Measurements from ENCODE around the gene VWF.
"Not testable (repeated sequence)": the region's sequence is repeated elsewhere in the genome, so short reads cannot be mapped to it uniquely, and the experiment has no call there.

VWF gene

GRCh38 chr12:6031001-6031400 lies 93.5 kb downstream of the VWF start:
- H3K9me3 ChIP-seq (ENCODE audit: control insufficient read depth, insufficient read depth, low read depth, low read length): peaks cover 10% of the 10 kb centered on the region
- H3K27me3 ChIP-seq (ENCODE audit: control insufficient read depth, insufficient read depth, low read length): no peaks in the 10 kb centered on the region
- no peaks in the 10 kb centered on the region for H3K36me3 ChIP-seq (ENCODE audit: control insufficient read depth, insufficient read depth, low read length)
- no peak overlapping the region for H3K4me3 ChIP-seq (ENCODE audit: low read depth, low read length)
- H3K9ac ChIP-seq (ENCODE audit: low read length): no peak overlapping the region
- H3K27ac ChIP-seq (ENCODE audit: low read depth, low read length): no peak overlapping the region
- no peaks in the 10 kb centered on the region for H3K4me1 ChIP-seq (ENCODE audit: control insufficient read depth, insufficient read depth, low read length)

GRCh38 chr12:6030081-6030480 lies 94.4 kb downstream of the VWF start:
- H3K4me1 ChIP-seq (ENCODE audit: control insufficient read depth, insufficient read depth, low read length): no peaks in the 10 kb centered on the region
- no peak overlapping the region for H3K4me3 ChIP-seq (ENCODE audit: low read depth, low read length)
- H3K9me3 ChIP-seq (ENCODE audit: control insufficient read depth, insufficient read depth, low read depth, low read length): peaks cover 10% of the 10 kb centered on the region

GRCh38 chr12:6029401-6029800 lies 95.1 kb downstream of the VWF start:
- Histone ChIP-seq H3K9ac (ENCODE audit: low read length) (no peak overlapping the region), H3K36me3 (ENCODE audit: control insufficient read depth, insufficient read depth, low read length) (no peaks in the 10 kb centered on the region), H3K9me3 (ENCODE audit: control insufficient read depth, insufficient read depth, low read depth, low read length) (peaks cover 10% of the 10 kb centered on the region), H3K27me3 (ENCODE audit: control insufficient read depth, insufficient read depth, low read length) (no peaks in the 10 kb centered on the region), H3K4me1 (ENCODE audit: control insufficient read depth, insufficient read depth, low read length) (no peaks in the 10 kb centered on the region), H3K4me3 (ENCODE audit: low read depth, low read length) (no peak overlapping the region), H3K27ac (ENCODE audit: low read depth, low read length) (no peak overlapping the region)

More at GRCh38 chr12:6030081-6030480, 94.4 kb downstream of the VWF start:
- Histone ChIP-seq H3K27me3 (ENCODE audit: control insufficient read depth, insufficient read depth, low read length) (no peaks in the 10 kb centered on the region), H3K36me3 (ENCODE audit: control insufficient read depth, insufficient read depth, low read length) (no peaks in the 10 kb centered on the region), H3K27ac (ENCODE audit: low read depth, low read length) (no peak overlapping the region), H3K9ac (ENCODE audit: low read length) (no peak overlapping the region)

GRCh38 chr12:6026998-6027397 lies 97.5 kb downstream of the VWF start:
- Histone ChIP-seq H3K4me3 (ENCODE audit: low read depth, low read length) (no peak overlapping the region), H3K36me3 (ENCODE audit: control insufficient read depth, insufficient read depth, low read length) (no peaks in the 10 kb centered on the region), H3K9ac (ENCODE audit: low read length) (no peak overlapping the region), H3K27ac (ENCODE audit: low read depth, low read length) (no peak overlapping the region), H3K9me3 (ENCODE audit: control insufficient read depth, insufficient read depth, low read depth, low read length) (peaks cover 10% of the 10 kb centered on the region), H3K27me3 (ENCODE audit: control insufficient read depth, insufficient read depth, low read length) (no peaks in the 10 kb centered on the region), H3K4me1 (ENCODE audit: control insufficient read depth, insufficient read depth, low read length) (no peaks in the 10 kb centered on the region)

- H3K4me1 ChIP-seq (ENCODE audit: control insufficient read depth, insufficient read depth, low read length); H3K4me3 ChIP-seq (ENCODE audit: low read depth, low read length); H3K27ac ChIP-seq (ENCODE audit: low read depth, low read length); H3K9ac ChIP-seq (ENCODE audit: low read length); H3K36me3 ChIP-seq (ENCODE audit: control insufficient read depth, insufficient read depth, low read length); H3K27me3 ChIP-seq (ENCODE audit: control insufficient read depth, insufficient read depth, low read length): not testable (repeated sequence)
- H3K9me3 ChIP-seq (ENCODE audit: control insufficient read depth, insufficient read depth, low read depth, low read length): peaks cover 10% of the 10 kb centered on the region
These were observed 98.7 kb downstream of the VWF start for GRCh38 chr12:6025703-6026298.

- H3K9ac ChIP-seq (ENCODE audit: low read length); H3K27ac ChIP-seq (ENCODE audit: low read depth, low read length); H3K4me1 ChIP-seq (ENCODE audit: control insufficient read depth, insufficient read depth, low read length); H3K4me3 ChIP-seq (ENCODE audit: low read depth, low read length); H3K27me3 ChIP-seq (ENCODE audit: control insufficient read depth, insufficient read depth, low read length); H3K36me3 ChIP-seq (ENCODE audit: control insufficient read depth, insufficient read depth, low read length): not testable (repeated sequence)
- H3K9me3 ChIP-seq (ENCODE audit: control insufficient read depth, insufficient read depth, low read depth, low read length): peaks cover 10% of the 10 kb centered on the region
These were observed 100.4 kb downstream of the VWF start for GRCh38 chr12:6024066-6024465.

- Histone ChIP-seq H3K36me3 (ENCODE audit: control insufficient read depth, insufficient read depth, low read length) (no peaks in the 10 kb centered on the region), H3K9me3 (ENCODE audit: control insufficient read depth, insufficient read depth, low read depth, low read length) (no peaks in the 10 kb centered on the region), H3K27me3 (ENCODE audit: control insufficient read depth, insufficient read depth, low read length) (no peaks in the 10 kb centered on the region), H3K4me3 (ENCODE audit: low read depth, low read length) (no peak overlapping the region), H3K4me1 (ENCODE audit: control insufficient read depth, insufficient read depth, low read length) (no peaks in the 10 kb centered on the region), H3K9ac (ENCODE audit: low read length) (no peak overlapping the region), H3K27ac (ENCODE audit: low read depth, low read length) (no peak overlapping the region)
These were observed 103.5 kb downstream of the VWF start for GRCh38 chr12:6020930-6021329.

- not testable (repeated sequence) for H3K27ac ChIP-seq (ENCODE audit: low read depth, low read length); H3K9ac ChIP-seq (ENCODE audit: low read length); H3K4me3 ChIP-seq (ENCODE audit: low read depth, low read length); H3K4me1 ChIP-seq (ENCODE audit: control insufficient read depth, insufficient read depth, low read length); H3K9me3 ChIP-seq (ENCODE audit: control insufficient read depth, insufficient read depth, low read depth, low read length); H3K27me3 ChIP-seq (ENCODE audit: control insufficient read depth, insufficient read depth, low read length); H3K36me3 ChIP-seq (ENCODE audit: control insufficient read depth, insufficient read depth, low read length)
These were observed 104.0 kb downstream of the VWF start for GRCh38 chr12:6020511-6020910.

GRCh38 chr12:6019256-6019655 lies 105.2 kb downstream of the VWF start:
- H3K4me1 ChIP-seq (ENCODE audit: control insufficient read depth, insufficient read depth, low read length); H3K27ac ChIP-seq (ENCODE audit: low read depth, low read length); H3K9ac ChIP-seq (ENCODE audit: low read length); H3K36me3 ChIP-seq (ENCODE audit: control insufficient read depth, insufficient read depth, low read length); H3K4me3 ChIP-seq (ENCODE audit: low read depth, low read length); H3K27me3 ChIP-seq (ENCODE audit: control insufficient read depth, insufficient read depth, low read length); H3K9me3 ChIP-seq (ENCODE audit: control insufficient read depth, insufficient read depth, low read depth, low read length): not testable (repeated sequence)

- H3K9ac ChIP-seq (ENCODE audit: low read length): no peak overlapping the region
- no peaks in the 10 kb centered on the region for H3K36me3 ChIP-seq (ENCODE audit: control insufficient read depth, insufficient read depth, low read length)
- no peak overlapping the region for H3K4me3 ChIP-seq (ENCODE audit: low read depth, low read length)
- no peaks in the 10 kb centered on the region for H3K4me1 ChIP-seq (ENCODE audit: control insufficient read depth, insufficient read depth, low read length)
- H3K9me3 ChIP-seq (ENCODE audit: control insufficient read depth, insufficient read depth, low read depth, low read length): no peaks in the 10 kb centered on the region
- no peaks in the 10 kb centered on the region for H3K27me3 ChIP-seq (ENCODE audit: control insufficient read depth, insufficient read depth, low read length)
- no peak overlapping the region for H3K27ac ChIP-seq (ENCODE audit: low read depth, low read length)
These were observed 106.2 kb downstream of the VWF start for GRCh38 chr12:6018265-6018664.

- no peaks in the 10 kb centered on the region for H3K27me3 ChIP-seq (ENCODE audit: control insufficient read depth, insufficient read depth, low read length)
- no peak overlapping the region for H3K9ac ChIP-seq (ENCODE audit: low read length)
- H3K27ac ChIP-seq (ENCODE audit: low read depth, low read length): no peak overlapping the region
- H3K4me3 ChIP-seq (ENCODE audit: low read depth, low read length): no peak overlapping the region
- H3K9me3 ChIP-seq (ENCODE audit: control insufficient read depth, insufficient read depth, low read depth, low read length): no peaks in the 10 kb centered on the region
- no peaks in the 10 kb centered on the region for H3K36me3 ChIP-seq (ENCODE audit: control insufficient read depth, insufficient read depth, low read length)
- H3K4me1 ChIP-seq (ENCODE audit: control insufficient read depth, insufficient read depth, low read length): no peaks in the 10 kb centered on the region
These were observed 107.7 kb downstream of the VWF start for GRCh38 chr12:6016756-6017155.

GRCh38 chr12:6016004-6016403 lies 108.5 kb downstream of the VWF start:
- H3K4me1 ChIP-seq (ENCODE audit: control insufficient read depth, insufficient read depth, low read length): not testable (repeated sequence)

More at GRCh38 chr12:6016004-6016403, 108.5 kb downstream of the VWF start:
- H3K9me3 ChIP-seq (ENCODE audit: control insufficient read depth, insufficient read depth, low read depth, low read length); H3K4me3 ChIP-seq (ENCODE audit: low read depth, low read length); H3K27me3 ChIP-seq (ENCODE audit: control insufficient read depth, insufficient read depth, low read length); H3K27ac ChIP-seq (ENCODE audit: low read depth, low read length); H3K9ac ChIP-seq (ENCODE audit: low read length); H3K36me3 ChIP-seq (ENCODE audit: control insufficient read depth, insufficient read depth, low read length): not testable (repeated sequence)
